A549 (cell line): ENCODE measurements around the gene PBX1. TPM values are rescaled to one million over a fixed set of nuclear protein-coding genes. Genes with fewer than 3 reads are reported as not detected.
A peak's percentile ranks its signal among the peaks of the same experiment; 100 is the strongest.

Experiments
- ATAC-seq, 2 experiments: fragments of 200-7000 bp in 1 of 2; fragments of >200 bp in 1 of 2; cut with Nextera tagmentation in 1 of 2; cut with Tn5 transposase in 1 of 2; 3 replicates each; pipeline versions ENCODE4 v1.8.0 to v1.9.1; 2018 to 2020; ENCODE audit warnings: mild to moderate bottlenecking in 1 of 2, moderate library complexity in 1 of 2
- CTCF ChIA-PET: fragments of 300-600 bp; sonication (Branson Sonifier 250); formaldehyde crosslinking; extraction: SDS; loops from one replicate; lab custom pipeline; 2021; ENCODE audit warnings: antibody characterized with exemption, inconsistent platforms; lab: Yijun Ruan, JAX
- POLR2A ChIA-PET: fragments of 350-600 bp; formaldehyde crosslinking; extraction: SDS; loops from one replicate; lab custom pipeline; 2021; ENCODE audit warnings: antibody characterized with exemption, inconsistent platforms; lab: Yijun Ruan, JAX
- DNase-seq, 2 experiments: peaks; one replicate each; pipeline versions ENCODE4 v3.0.0 to v3.0.0-alpha.2; 2011 to 2016; ENCODE audit warnings: low read depth in 1 of 2, low spot score in 1 of 2
- FAIRE-seq: peaks from 2 replicates; lab custom pipeline; 2011; peaks lifted over from hg19 to GRCh38; lab: Jason Lieb, UNC
- H3K27ac ChIP-seq, 2 experiments: fragments of >200 bp; sonication (Bioruptor Twin); formaldehyde crosslinking; 3 replicates each; pipeline ENCODE4 v1.5.1; 2016 to 2017
- H3K4me1 ChIP-seq: fragments of >200 bp; sonication (Bioruptor Twin); formaldehyde crosslinking; 3 replicates; pipeline ENCODE4 v1.6.1; 2016
- H3K4me2 ChIP-seq: fragments of >200 bp; sonication (Bioruptor Twin); formaldehyde crosslinking; 3 replicates; pipeline ENCODE4 v1.6.1; 2016
- H3K4me3 ChIP-seq: fragments of >200 bp; sonication (Bioruptor Twin); formaldehyde crosslinking; 3 replicates; pipeline ENCODE4 v1.5.1; 2016
- H3K9me3 ChIP-seq: fragments of >200 bp; sonication (Bioruptor Twin); formaldehyde crosslinking; 3 replicates; pipeline ENCODE4 v1.6.1; 2016
- ATOH8 ChIP-seq: fragments of 250-450 bp; sonication (Bioruptor Pico); IDR thresholded peaks from 2 replicates; pipeline ENCODE4 v1.5.0; 2020; ENCODE audit warnings: low read depth, mild to moderate bottlenecking, moderate library complexity
- BCL3 ChIP-seq: fragments of >200 bp; sonication (Bioruptor Twin); formaldehyde crosslinking; IDR thresholded peaks from 3 replicates; pipeline ENCODE4 v1.6.1; 2016
- CBX8 ChIP-seq: fragments of 200-600 bp; sonication (generic); IDR thresholded peaks from 2 replicates; pipeline ENCODE4 v1.6.1; 2016
- CTCF ChIP-seq: fragments of >200 bp; sonication (Bioruptor Twin); formaldehyde crosslinking; IDR thresholded peaks from 3 replicates; pipeline ENCODE4 v1.5.1; 2016
- E2F6 ChIP-seq: IDR thresholded peaks from 2 replicates; pipeline ENCODE4 v1.6.1; 2012; ENCODE audit warnings: low read depth, borderline replicate concordance
- EHMT2 ChIP-seq: fragments of 200-600 bp; sonication (generic); IDR thresholded peaks from 2 replicates; pipeline ENCODE4 v1.6.1; 2016; ENCODE audit warnings: antibody characterized with exemption, low read depth, mild to moderate bottlenecking, moderate library complexity
- EP300 ChIP-seq, 2 experiments: fragments of >200 bp; sonication (Bioruptor Twin); formaldehyde crosslinking; IDR thresholded peaks; 2 replicates in 1 of 2; 3 replicates in 1 of 2; pipeline ENCODE4 v1.6.1; 2016 to 2017
- FOSL2 ChIP-seq, 2 experiments: fragments of 450-650 bp in 1 of 2; fragments of >200 bp in 1 of 2; sonication (Bioruptor Twin) in 1 of 2; formaldehyde crosslinking; IDR thresholded peaks; 2 replicates each; pipeline versions ENCODE4 v1.5.0 to v1.6.1; 2016 to 2020; ENCODE audit warnings: mild to moderate bottlenecking in 1 of 2, moderate library complexity in 1 of 2
- FOXS1 ChIP-seq: fragments of 250-450 bp; sonication (Bioruptor Pico); IDR thresholded peaks from 2 replicates; pipeline ENCODE4 v1.5.0; 2020; ENCODE audit warnings: mild to moderate bottlenecking, moderate library complexity
- HOXA7 ChIP-seq: fragments of 250-450 bp; sonication (Bioruptor Pico); IDR thresholded peaks from 2 replicates; pipeline ENCODE4 v1.5.0; 2020; ENCODE audit warnings: mild to moderate bottlenecking, moderate library complexity
- KDM5A ChIP-seq: fragments of 200-600 bp; sonication (generic); IDR thresholded peaks from 2 replicates; pipeline ENCODE4 v1.6.1; 2016; ENCODE audit warnings: antibody characterized with exemption, mild to moderate bottlenecking
- MAFK ChIP-seq: fragments of 450-650 bp; IDR thresholded peaks from 2 replicates; pipeline ENCODE4 v1.6.1; 2014; ENCODE audit not compliant: partially characterized antibody
- MAX ChIP-seq: IDR thresholded peaks from 2 replicates; pipeline ENCODE4 v1.6.1; 2012
- MYC ChIP-seq: IDR thresholded peaks from 2 replicates; pipeline ENCODE4 v1.6.1; 2012; ENCODE audit warnings: mild to moderate bottlenecking, inconsistent platforms, low read length, improper control_type of control experiment, borderline replicate concordance
- NPAS2 ChIP-seq: fragments of 250-450 bp; sonication (Bioruptor Pico); IDR thresholded peaks from 2 replicates; pipeline ENCODE4 v1.8.0; 2022; ENCODE audit warnings: mild to moderate bottlenecking, moderate library complexity, borderline replicate concordance
- PBX3 ChIP-seq: IDR thresholded peaks from 2 replicates; pipeline ENCODE4 v1.6.1; 2012
- PHF8 ChIP-seq: fragments of 200-600 bp; sonication (generic); IDR thresholded peaks from 2 replicates; pipeline ENCODE4 v1.6.1; 2016; ENCODE audit warnings: low read depth, mild to moderate bottlenecking, antibody characterized with exemption, moderate library complexity, borderline replicate concordance
- POLR2A ChIP-seq: IDR thresholded peaks from 2 replicates; pipeline ENCODE4 v1.6.1; 2012; ENCODE audit warnings: mild to moderate bottlenecking, low read length
- POLR2AphosphoS2 ChIP-seq: conservative IDR thresholded peaks from 2 replicates; pipeline ENCODE4 v1.6.1; 2012; ENCODE audit warnings: low read length, improper control_type of control experiment, inconsistent platforms
- RNF2 ChIP-seq: fragments of 200-600 bp; sonication (generic); IDR thresholded peaks from 2 replicates; pipeline ENCODE4 v1.6.1; 2016; ENCODE audit warnings: low read depth, mild to moderate bottlenecking, antibody characterized with exemption, moderate library complexity, borderline replicate concordance
- SREBF2 ChIP-seq: fragments of 450-650 bp; IDR thresholded peaks from 2 replicates; pipeline ENCODE4 v1.6.1; 2014; ENCODE audit warnings: mild to moderate bottlenecking, moderate library complexity
- TFCP2L1 ChIP-seq: fragments of 250-450 bp; sonication (Bioruptor Pico); IDR thresholded peaks from 2 replicates; pipeline ENCODE4 v1.5.0; 2021; ENCODE audit warnings: mild to moderate bottlenecking
- USF2 ChIP-seq: fragments of 450-650 bp; IDR thresholded peaks from 2 replicates; pipeline ENCODE4 v1.6.1; 2014; ENCODE audit warnings: antibody characterized with exemption
- ZC3H11A ChIP-seq: fragments of 450-650 bp; IDR thresholded peaks from 2 replicates; pipeline ENCODE4 v1.6.1; 2014; ENCODE audit warnings: antibody characterized with exemption, mild to moderate bottlenecking
- WGBS: methylation state at CpG from one replicate; pipeline ENCODE4 v1.1.6; 2017; ENCODE audit errors: missing lambda C conversion rate; 5-methylcytosine and 5-hydroxymethylcytosine counted together
- polyA plus RNA-seq, 4 experiments: library from polyadenylated mRNA; depleted of rRNA in 3 of 4; stranded (reverse); fragments of >200 nt; fragmentation: RNase III in 1 of 4; extraction: RNeasy Plus Mini Kit Qiagen cat#74134 plus additional on column Dnase treatment in 1 of 4; gene quantifications; 2 replicates in 3 of 4; 3 replicates in 1 of 4; pipeline ENCODE4 v1.2.3, GENCODE V29; 2011 to 2017

The PBX1 gene
- polyA plus RNA-seq, 2 of the 4 experiments (the other 2 are of a cell fraction): 47.8 to 61.5 TPM

- TF ChIP-seq FOXS1 (no peak), POLR2A (no peak), EP300 (IDR thresholded peaks at IDR 0.05) (no peak), NPAS2 (no peak), ZC3H11A (no peak), POLR2AphosphoS2 (no peak), PHF8 (no peak), HOXA7 (CRISPR knock-in tag) (no peak), CTCF (no peak), KDM5A (no peak), TFCP2L1 (CRISPR knock-in tag) (no peak), MAFK (no peak)
- 49% methylated on average over 3 of the region's 3 CpGs for WGBS
- FAIRE-seq (no peak), DNase-seq (no peak), ATAC-seq (no peak)
- POLR2A ChIA-PET: no interaction called here
- H3K9me3 ChIP-seq: no peaks in the 10 kb centered on the region
- peak overlapping the region in 1 of 2 experiments; percentile 70; a peak in 4 of 6 replicates for H3K27ac ChIP-seq
- H3K4me2 ChIP-seq: peak overlapping the region; percentile 90
- H3K4me3 ChIP-seq: peak overlapping the region; percentile 59
- CTCF ChIA-PET: no interaction called here
- H3K4me1 ChIP-seq: peaks cover 36% of the 10 kb centered on the region; the same call in 2 of the 3 replicates
Observed at GRCh38 chr1:164564378-164564777, 5.4 kb downstream of the PBX1 start.

GRCh38 chr1:164565357-164565756, 6.4 kb downstream of the PBX1 start:
- DNase-seq (no peak), ATAC-seq (no peak), FAIRE-seq (no peak)
- Histone ChIP-seq H3K9me3 (no peaks in the 10 kb centered on the region), H3K27ac (peak overlapping the region in 1 of 2 experiments; percentile 71; a peak in 3 of 6 replicates), H3K4me1 (peaks cover 36% of the 10 kb centered on the region; the same call in 2 of the 3 replicates), H3K4me2 (peak overlapping the region; percentile 90), H3K4me3 (no peak overlapping the region)
- CTCF ChIA-PET: no interaction called here
- POLR2A ChIA-PET: no interaction called here
- TF ChIP-seq EP300 (IDR thresholded peaks at IDR 0.05) (no peak), SREBF2 (no peak), PBX3 (no peak), USF2 (no peak), BCL3 (no peak), POLR2A (no peak), RNF2 (no peak), CBX8 (no peak), MAX (no peak), FOSL2 (IDR thresholded peaks at IDR 0.05) (no peak), FOSL2 (CRISPR knock-in tag; IDR thresholded peaks at IDR 0.05) (no peak)
- 50% methylated on average over 2 of the region's 2 CpGs for WGBS

- Histone ChIP-seq H3K27ac (no peak overlapping the region), H3K9me3 (no peaks in the 10 kb centered on the region), H3K4me2 (no peak overlapping the region), H3K4me3 (no peak overlapping the region), H3K4me1 (peaks cover 36% of the 10 kb centered on the region; the same call in 2 of the 3 replicates)
- no peak for DNase-seq
- POLR2A ChIA-PET: no interaction called here
- CTCF ChIA-PET: no interaction called here
- ATAC-seq: no peak
- no peak for FAIRE-seq
- 65% methylated on average over 4 of the region's 4 CpGs for WGBS
- TF ChIP-seq EHMT2 (no peak), PBX3 (no peak), FOSL2 (IDR thresholded peaks at IDR 0.05) (no peak), FOSL2 (CRISPR knock-in tag; IDR thresholded peaks at IDR 0.05) (no peak), MYC (no peak), E2F6 (no peak), ATOH8 (no peak), POLR2A (no peak)
Observed at GRCh38 chr1:164567774-164568173, 8.8 kb downstream of the PBX1 start.
